UCSD-AML1 (cell line): ENCODE measurements around the gene TRMT1.

ENCODE experiments used
- DNase-seq: peaks from one replicate; lab custom pipeline; 2025; ENCODE audit not compliant: unreplicated experiment; lab: John Stamatoyannopoulos, UW

Gene TRMT1

DNA sequence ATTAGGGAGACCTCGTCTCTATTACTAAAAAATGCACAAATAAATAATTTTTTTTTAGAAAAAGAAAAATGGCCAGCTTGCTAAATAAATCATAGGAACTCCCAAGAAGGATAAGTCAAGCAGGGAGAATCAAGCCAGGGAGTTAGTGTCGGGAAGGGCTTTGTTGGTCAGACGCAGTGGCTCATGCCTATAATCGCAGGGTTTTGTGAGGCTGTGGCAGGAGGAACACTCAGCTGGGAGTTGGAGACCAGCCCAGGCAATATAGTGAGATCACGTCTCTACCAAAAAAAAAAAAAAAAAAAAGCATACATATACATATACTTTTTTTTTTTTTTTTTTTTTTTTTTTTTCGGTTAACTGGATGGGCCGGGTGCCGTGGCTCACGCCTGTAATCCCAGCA is 10.5 kb upstream of the TRMT1 start:
- DNase-seq = no peak

DNA sequence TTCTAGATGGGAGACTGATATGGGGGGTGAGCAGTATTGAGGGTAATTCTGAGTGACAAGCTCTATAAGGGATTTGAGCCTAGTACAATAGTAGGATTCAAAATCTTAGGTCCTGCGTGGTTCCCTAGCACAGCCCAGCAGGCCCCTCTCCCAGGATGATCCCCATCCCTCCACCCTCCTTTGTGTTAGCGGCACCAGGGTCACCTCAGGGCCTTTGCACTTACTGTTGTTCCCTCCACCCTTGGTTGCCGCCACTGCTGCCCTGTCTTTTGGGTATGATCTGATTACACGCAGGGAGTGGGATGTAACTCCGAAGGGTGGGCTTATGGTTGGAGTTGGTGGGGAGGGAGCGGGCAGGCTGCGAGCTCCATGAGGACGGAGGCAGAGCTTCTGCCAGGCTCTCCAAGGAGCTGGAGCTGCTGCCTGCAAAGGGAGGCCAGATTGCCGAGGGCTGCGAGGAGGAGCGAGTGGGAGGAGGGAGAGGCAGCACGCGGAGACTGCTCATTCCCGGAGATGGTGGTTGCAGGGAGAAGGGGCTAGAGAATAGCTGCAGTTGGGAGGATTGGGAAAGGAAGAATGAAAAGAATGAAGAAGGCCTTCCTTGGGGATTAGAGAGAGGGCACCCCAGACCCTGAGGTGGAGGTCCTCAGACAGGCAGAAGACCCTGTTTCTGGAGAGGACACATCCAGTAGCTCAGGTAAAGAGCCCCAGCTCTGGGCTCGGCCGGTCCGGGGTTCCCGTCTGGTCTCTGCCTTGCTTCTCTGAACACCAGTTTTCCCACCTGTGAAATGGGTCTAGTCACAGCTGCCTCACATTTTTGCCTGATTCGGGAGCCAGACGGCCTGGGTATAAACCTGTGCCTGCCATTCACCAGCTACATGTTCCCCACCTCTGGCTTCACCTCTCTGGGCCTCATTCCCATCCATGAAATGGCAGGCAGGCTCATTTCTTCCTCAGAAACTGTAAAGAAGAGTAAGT is 6.7 kb upstream of the TRMT1 start:
- DNase-seq = no peak

DNA sequence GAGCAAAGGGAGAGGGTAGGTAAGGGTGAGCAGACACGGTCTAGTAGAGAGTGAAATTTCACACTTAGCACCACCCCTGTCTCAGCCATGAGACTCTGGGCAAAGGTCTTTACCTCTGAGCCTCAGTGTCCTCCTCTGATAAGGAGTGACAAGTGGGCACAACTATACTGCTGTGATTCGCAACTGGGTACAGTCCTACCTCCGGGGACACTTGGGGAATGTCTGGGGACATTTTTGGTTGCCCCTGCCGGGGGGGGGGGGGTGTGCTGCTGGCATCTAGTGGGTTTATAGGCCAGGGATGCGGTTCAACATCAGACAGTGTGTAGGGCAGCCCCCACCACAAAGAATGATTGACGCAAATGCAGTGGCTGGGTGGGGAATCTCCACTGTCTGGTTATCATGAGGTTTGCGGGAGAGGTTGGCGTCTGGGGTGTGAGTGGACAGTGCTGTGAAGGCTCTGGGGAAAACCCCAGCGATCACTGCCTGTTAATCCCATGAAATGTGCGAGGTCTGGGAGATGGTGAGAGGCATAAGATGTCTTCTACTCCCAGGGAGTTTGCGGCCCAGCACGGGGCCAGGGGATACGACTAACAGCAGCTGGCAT is 5.8 kb upstream of the TRMT1 start:
- no peak for DNase-seq

DNA sequence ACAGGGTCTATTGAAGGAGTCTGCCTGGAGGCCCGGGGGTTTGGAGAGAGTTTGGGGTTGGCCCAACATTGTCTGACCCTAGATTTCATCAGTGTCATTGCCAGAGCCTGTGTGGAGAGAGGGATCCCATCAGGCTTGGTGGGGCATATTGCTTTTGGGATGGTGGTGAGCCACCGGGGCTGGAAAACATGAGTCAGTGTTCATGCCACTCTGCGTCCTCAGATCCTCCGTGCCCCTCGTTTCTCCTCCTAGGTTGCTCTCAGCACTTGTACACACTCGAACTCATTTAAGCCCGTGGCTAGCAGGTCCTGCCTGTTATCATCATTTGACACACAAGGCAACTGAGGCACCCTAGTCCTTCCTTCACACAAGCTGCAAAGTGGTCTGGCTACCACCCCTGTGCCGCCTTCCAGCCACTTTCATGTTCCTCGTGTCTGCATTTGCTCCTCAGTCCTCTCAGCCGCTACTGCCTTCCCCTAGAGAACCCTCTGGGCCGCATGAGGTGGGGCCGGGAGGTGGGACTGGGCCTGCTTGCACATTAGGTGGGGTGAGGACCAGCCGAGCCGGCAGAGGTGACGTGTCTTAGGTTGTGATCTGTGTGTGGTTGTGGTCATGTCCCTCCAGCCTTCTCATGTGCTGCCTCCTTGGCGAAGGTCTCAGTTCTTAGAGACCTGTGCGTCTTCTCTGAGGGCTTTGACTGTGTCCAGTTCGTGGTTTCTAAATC is 5.2 kb upstream of the TRMT1 start:
- no peak for DNase-seq

DNA sequence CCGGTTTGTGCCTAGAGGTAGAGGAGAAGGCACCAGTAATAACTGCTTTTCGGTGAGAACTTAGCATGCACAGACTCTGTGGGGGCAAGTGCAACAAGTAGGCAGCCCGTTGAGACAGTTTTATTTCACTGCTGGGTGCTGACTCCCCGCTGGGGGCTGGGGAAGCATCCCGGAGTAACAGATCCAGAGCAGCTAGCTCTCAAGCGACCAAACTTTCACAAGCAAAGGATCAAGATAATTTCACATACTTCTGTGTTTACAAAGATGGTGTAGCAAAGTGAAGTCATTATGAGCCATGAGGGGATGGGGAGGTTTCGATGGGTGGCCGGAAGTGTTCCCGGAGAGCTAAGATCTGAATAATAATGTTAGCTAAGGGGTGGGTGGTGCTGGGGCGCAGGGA is 4.3 kb upstream of the TRMT1 start:
- DNase-seq = no peak

DNA sequence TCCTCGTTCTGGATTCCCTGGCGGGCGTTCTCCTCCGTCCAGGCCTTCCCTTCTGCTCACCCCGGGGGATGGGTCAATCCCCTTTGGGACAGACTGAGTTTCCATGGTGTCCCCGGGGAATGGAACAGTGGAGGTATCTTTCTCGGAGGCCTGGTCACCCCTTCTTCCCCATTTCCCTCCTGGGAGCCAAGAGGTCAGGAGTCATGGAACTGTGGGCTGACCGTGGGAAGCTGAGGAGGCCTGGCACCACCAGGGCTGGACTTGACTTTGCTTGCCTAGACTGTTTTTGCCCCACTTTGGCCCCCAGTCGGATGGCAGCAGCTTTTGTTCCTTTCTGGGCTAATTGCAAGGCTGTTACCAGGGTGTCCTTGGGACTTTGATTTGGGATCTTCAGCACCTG is 3.5 kb upstream of the TRMT1 start:
- no peak for DNase-seq

DNA sequence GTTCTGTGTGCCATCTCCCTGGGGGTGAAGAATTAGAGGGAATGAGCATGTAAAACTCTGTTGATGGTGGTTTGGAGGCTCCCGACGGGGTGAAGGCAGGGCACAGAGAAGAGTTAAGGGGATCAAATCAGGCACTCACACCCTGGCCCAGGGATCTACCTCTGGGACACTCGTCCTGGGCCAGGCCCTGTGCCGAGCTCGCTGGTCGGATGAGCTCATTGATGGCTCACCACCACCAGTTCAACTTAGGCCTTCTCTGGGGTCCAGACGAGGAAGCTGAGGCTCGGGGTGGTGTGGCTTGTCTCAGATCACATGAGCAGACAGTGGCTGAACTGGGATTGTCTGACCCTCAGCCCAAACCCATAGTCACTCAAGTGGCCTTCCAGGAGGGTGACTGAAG is 3.1 kb upstream of the TRMT1 start:
- DNase-seq = no peak

DNA sequence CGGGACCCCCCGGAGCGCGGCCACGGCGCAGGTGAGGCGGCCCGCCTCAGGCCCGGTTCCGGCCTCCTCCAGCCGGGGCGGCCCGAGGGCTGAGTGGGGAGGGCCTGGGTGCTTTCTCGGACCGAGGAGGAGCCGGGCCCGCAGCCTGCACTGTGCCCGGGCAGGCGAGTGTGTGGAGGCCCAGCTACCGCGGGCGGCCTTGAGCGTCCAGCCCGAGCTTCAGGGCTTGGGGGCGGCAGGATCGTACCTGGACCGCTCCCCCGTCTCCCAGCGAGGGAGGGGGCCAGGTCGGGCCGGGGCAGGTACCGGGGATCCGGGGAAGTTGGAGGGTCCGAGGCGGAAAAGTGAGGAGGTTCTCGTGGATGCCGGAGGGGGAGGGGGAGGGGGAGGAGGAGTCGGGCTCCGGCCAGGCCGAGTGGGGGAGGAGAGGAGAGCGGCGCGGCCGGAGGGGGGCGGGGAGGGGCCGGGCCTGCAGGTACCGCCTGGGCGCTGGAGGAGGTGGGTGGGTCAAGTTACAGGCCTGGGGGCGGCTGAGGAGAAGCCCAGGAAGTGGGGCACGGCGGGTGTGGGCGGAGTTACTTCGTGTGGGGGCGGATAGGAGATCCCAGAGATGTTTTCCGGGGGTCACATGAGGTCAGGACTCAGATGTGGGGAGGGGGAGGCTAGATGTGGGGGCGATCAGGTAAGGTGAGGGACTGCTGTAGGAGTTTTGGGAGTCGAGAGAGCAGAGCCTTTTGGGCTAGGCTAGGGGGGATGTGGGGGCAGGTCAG is 2.1 kb upstream of the TRMT1 start:
- DNase-seq = peak; percentile 60

DNA sequence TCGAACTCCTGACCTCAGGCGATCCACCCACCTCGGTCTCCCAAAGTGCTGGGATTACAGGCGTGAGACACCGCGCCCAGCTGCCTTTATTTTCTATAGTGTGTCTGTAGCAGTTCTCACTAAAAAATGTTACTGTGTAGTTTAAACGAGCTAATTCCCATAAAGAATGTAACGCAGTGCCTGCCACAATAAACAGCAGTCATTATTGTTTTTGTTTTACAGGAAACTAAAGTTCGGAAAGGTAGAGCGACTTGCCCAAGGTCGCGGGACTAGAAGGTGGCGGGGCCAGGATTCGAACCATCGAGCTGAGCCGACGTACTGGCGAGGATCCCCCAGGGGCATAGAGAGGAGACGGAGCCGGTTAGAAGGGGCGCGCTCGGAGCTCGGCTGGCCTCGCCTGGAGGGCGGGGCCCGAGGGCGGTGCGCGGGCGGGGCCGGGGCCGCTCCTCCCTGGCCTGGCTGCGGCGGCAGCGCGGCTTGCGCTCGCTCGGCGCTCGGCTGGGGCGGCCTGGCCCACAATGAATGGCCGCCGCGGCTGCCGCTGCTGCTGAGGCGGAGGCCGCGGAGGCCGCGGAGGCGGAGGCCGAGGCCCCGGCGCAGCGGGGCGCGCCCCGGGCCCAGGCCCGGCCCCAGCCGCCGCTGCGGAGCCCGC is 1.4 kb upstream of the TRMT1 start, which contains the start of gene NACC1:
Gene NACC1 (plus strand): TSS at position 493 of the 652 bp plus-strand sequence. CDS start 16,944 bp downstream, outside the sequence.
- DNase-seq = peak; percentile 92

DNA sequence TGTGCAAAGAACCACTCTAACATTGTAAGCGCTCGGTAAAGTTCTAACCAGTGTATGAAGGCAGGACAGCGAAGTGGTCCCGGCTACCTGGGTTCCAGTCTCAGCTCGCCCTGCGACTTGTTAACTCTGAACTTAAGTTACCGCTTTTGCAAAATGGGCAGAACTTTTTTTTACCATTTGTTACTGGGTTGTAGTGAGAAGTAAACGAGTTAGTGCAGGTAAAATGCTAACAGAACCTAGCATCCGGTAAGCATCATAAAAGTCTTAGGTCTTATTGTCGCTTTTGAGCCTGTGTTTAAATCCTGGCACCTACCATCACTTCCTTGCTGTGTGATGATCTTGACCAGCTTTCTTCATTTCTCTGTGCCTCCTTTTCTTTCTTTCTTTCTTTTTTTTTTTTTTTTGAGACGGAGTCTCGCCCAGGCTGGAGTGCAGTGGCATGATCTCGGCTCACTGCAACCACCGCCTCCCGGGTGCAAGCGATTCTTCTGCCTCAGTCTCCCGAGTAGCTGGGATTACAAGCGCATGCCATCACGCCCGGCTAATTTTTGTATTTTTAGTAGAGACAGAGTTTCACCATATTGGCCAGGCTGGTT is 734 bp upstream of the TRMT1 start:
- DNase-seq = no peak

DNA sequence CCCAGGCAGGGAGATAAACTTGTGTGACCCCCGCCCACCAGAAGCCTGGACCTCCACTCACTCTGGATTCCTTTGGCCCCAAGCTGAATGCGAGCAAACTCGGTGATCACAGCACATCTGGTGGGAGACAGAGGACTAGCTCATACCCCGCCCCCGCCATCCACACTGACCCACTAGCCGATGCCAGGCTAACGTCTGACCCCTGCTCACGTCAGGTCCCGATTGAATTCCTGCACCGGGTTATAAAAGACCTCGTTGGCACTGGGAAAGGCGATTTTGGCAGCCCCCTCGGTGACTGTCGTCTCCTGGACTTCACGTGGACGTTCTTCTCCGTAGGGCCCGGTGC is 631 bp downstream of the TRMT1 start:
- no peak for DNase-seq

DNA sequence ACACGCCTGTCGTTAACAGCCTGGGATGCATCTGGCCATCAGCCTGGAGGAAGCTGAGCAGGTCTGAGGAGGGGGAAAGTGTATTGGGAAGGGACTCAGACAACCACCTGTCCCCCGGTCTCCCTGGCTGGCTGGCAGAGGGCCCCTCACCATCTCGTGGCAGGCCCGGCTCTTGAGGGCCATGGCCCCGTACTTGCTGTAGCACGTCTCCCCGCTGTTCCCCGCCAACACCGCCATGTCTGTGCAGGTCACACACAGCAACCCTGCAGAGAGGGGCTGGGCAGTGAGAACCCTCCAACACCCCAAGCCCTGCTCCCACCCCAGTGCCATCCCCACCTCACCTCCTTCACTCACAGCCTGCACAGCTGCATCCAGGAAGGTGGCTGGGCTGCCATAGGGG is 4.0 kb downstream of the TRMT1 start:
- no peak for DNase-seq

DNA sequence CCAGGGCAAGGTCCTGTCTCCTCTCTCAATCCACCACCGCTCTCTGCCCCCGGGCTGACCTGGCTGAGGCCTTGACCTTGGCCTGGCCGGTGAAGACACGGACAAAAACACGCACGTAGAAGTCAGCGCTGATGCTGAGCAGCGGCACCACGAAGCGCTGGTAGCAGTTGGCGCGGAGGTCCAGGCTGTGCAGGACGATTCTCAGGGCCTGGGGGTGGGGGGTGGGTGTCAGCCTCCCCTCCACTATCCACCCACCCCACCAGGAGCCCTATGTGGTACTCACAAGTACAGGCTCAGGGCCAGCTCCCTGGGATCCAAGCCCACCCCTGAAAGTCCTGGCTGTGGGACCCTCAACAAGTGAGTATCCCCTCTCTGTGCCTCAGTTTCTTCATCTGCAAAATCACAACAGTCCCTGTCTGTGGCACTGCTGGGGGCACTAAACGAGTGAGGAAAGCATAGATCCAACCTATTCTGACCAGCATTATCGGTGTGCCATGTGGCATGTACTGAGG is 6.4 kb downstream of the TRMT1 start:
- DNase-seq = no peak

DNA sequence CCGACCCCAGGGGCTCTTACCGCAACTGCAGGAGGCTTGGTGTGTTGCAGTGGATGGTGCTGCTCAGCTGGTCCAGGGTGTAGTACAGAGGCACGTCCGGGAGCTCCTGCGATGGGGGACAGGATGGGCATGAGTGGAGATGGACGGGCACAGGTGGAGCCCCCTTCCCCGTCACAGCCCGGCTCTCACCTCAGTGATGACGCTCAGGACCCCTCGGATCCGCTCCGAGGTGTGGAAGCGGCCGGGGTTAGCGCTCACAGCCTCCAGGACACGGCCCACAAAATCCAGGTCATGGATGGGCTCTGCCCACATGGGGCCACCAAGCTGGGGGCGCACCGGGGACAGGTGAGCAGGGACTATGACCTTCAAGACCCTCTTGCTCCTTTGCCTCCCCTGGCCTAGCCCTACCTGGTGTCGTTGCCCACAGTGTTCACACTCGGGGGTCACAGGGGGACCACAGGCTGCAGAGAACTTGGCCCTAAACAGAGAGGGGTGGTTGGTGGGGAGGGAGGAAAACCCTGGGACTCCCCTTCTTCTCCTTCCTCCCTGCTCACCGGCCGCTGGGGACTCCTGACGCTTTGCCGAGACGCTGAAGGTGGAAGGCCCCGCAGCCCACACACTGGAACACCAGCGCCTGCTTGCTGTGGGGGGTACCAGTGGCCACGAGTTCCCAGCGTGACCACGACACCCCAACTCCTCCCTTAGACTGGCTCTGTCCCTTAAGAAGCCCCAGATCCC is 7.0 kb downstream of the TRMT1 start:
- DNase-seq = no peak

DNA sequence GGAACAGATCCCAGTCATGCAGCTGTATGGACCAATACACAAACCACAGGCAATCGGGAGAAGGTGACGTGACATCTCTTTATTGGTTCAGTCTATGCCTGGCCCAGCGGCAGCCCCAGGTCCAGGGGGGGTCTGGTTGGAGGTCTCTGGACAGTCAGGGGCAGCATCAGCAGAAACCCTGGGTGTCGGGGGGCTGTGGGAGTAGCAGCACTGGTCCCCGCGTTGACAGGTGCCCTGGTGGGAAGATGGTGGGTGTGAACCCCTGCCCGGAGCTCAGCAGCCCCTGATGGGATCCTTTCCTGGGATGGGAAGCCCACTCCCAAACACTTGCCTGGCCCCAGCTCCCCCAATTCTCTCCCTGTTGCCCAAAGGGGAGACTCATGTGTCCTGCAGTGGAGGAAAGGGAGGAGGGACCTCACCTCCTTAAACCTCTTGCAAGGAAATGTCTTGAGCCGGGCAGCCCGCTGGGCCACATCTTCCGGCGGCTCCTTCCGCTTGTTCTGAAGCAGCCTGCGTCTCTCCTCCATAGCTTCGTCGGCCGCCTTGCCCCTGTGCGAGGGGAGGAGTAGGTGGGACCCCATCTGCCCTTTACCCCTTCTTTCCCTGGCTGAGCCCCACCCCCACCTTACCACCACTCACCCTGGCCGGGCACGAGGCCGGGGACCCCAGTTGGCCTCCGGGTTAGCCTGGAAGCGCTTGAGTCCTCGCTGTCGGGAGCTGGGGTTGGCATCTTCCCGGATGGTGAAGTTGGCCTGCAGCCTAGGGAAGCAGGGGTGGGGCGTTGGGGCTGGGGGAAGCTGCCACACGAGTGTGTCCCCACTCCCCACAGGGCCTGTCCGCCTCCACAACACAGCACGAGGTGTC is 11.5 kb downstream of the TRMT1 start:
- peak; percentile 72 for DNase-seq

DNA sequence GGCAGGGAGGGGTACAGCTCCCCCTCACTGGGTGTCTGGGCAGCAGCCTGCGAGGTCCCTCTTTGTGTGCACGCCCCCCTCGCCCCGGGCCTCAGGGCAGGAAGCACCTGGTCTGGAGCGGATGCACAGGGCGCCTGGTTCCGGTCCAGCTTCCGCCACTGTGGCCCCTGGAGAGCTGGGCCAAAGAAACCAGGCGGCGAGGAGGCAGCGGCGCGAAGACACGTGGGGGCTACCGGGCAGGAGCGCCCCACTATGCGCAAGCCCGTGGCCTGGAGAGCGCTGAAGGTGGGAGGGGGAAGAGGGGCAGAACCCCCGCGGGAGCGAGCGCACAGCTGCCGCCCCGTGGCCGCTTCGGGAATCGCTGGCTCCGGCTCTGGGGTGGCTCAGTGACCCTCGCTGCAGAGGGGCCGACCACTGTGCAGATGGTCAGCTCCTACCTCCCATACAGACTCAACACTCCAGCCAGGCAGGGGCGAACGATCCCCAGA is 12.1 kb downstream of the TRMT1 start:
- DNase-seq = peak; percentile 98

DNA sequence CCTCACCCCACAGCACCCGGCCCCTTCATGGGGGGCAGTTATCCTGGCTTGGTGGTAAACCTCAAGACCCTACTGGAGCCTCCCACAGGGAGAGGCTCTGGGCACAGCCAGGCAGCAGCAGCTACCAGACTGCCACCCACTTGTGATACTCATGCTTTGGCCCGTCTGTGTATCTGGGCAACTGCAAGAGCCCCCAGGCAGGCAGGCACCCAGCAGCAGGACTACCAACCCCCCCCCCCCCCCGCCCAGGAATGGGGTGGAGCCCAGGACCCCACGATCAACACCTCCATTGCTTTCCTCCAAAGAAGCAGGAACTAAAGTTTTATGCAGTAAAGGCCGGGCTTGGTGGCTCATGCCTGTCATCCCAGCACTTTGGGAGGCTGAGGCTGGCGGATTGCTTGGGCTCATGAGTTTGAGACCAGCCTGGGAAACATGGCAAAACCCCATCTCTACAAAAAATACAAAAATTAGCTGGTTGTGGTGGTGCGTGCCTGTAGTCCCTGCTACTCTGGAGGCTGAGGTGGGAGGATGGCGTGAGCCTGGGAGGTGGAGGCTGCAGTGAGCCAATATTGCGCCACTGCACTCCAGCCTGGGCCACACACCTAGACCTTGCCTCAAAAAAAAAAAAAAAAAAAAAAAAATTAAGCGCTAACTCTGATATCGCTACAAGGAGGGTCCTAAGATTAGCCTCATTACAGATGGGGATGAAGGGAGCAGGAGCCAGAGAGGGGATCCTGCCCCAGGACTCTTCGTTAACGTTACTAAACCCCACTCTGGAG is 12.8 kb downstream of the TRMT1 start:
- peak; percentile 78 for DNase-seq
